HCT116 (cell line): ENCODE data around the gene GIT2. TPM values are rescaled to one million over a fixed set of nuclear protein-coding genes. Genes with fewer than 3 reads are reported as not detected.

Experiments used
- ATAC-seq: fragments of 200-7000 bp; cut with Tn5 transposase; 2 replicates; pipeline ENCODE4 v1.9.1; 2020; ENCODE audit warnings: mild to moderate bottlenecking, moderate library complexity
- BruUV-seq: library from RNA; stranded (reverse); fragments of 400-500 nt; replicated peaks from 2 replicates; lab custom pipeline; 2021; lab: Mats Ljungman, UMichigan
- CTCF ChIA-PET: fragments of 300-600 bp; sonication (Branson Sonifier 250); formaldehyde crosslinking; loops from one replicate; lab custom pipeline; 2021; ENCODE audit warnings: antibody characterized with exemption; lab: Charles Lee
- POLR2A ChIA-PET: fragments of 300-600, 350-600 bp; sonication (Branson Sonifier 250); formaldehyde crosslinking; loops from one replicate; lab custom pipeline; 2021; ENCODE audit warnings: antibody characterized with exemption; lab: Charles Lee
- RAD21 ChIA-PET, 2 experiments: fragments of 300-600 bp; sonication (Branson Sonifier 250); formaldehyde crosslinking; loops; one replicate each; lab custom pipeline; 2023; ENCODE audit warnings: low total read pairs in 2 of 2; ENCODE audit not compliant: uncharacterized antibody in 2 of 2, unreplicated experiment in 2 of 2, low non-redundant PET in 1 of 2; lab: Charles Lee
- DNase-seq: peaks from one replicate; pipeline ENCODE4 v3.0.0-alpha.2; 2010; ENCODE audit warnings: low read depth, low spot score
- H2AFZ ChIP-seq: fragments of 200-600 bp; shearing (Covaris generic), sonication (generic); 2 replicates; pipeline ENCODE4 v1.6.1; 2017; ENCODE audit warnings: low read depth, mixed run types, mixed read lengths, antibody characterized with exemption, low read length; ENCODE audit not compliant: poor library complexity, severe bottlenecking
- H3K27ac ChIP-seq: 2 replicates; pipeline ENCODE4 v1.5.1; 2012; ENCODE audit warnings: low read depth, low read length
- H3K27me3 ChIP-seq: fragments of 200-600 bp; sonication (generic); 2 replicates; pipeline ENCODE4 v1.6.1; 2016; ENCODE audit warnings: mixed run types, low read length, mixed read lengths; ENCODE audit not compliant: insufficient read depth
- H3K36me3 ChIP-seq, 2 experiments: fragments of 200-500 bp in 1 of 2; fragments of 200-600 bp in 1 of 2; sonication (Bioruptor generic) in 1 of 2; sonication (generic) in 1 of 2; 2 replicates each; pipeline versions ENCODE4 v1.5.1 to v1.6.1; 2014 to 2016; ENCODE audit warnings: low read length in 2 of 2, inconsistent platforms in 1 of 2, mixed read lengths in 1 of 2, mixed run types in 1 of 2; ENCODE audit not compliant: insufficient read depth in 2 of 2, control insufficient read depth in 1 of 2
- H3K4me1 ChIP-seq, 2 experiments: fragments of 200-600 bp in 1 of 2; sonication (generic) in 1 of 2; 2 replicates each; pipeline versions ENCODE4 v1.5.1 to v1.6.1; 2012 to 2017; ENCODE audit warnings: low read length in 2 of 2, inconsistent platforms in 1 of 2, mild to moderate bottlenecking in 1 of 2, mixed read lengths in 1 of 2, mixed run types in 1 of 2, moderate library complexity in 1 of 2; ENCODE audit not compliant: insufficient read depth in 2 of 2, control insufficient read depth in 1 of 2
- H3K4me2 ChIP-seq: fragments of 200-600 bp; sonication (generic); 2 replicates; pipeline ENCODE4 v1.6.1; 2017; ENCODE audit warnings: mixed run types, low read length, mixed read lengths
- H3K4me3 ChIP-seq, 2 experiments: fragments of 200-600 bp in 1 of 2; sonication (generic) in 1 of 2; replicated peaks in 1 of 2; 2 replicates each; pipeline ENCODE4 v1.5.1; 2011 to 2016; ENCODE audit warnings: low read length in 2 of 2, control low read depth in 1 of 2, low read depth in 1 of 2, mild to moderate bottlenecking in 1 of 2, mixed read lengths in 1 of 2, mixed run types in 1 of 2
- H3K79me2 ChIP-seq: fragments of 200-600 bp; sonication (generic); 2 replicates; pipeline ENCODE4 v1.6.1; 2017; ENCODE audit warnings: mild to moderate bottlenecking, mixed run types, low read length, moderate library complexity, mixed read lengths; ENCODE audit not compliant: insufficient read depth
- H3K9ac ChIP-seq: fragments of 200-600 bp; sonication (generic); 2 replicates; pipeline ENCODE4 v1.6.1; 2016; ENCODE audit warnings: low read length, mixed read lengths
- H3K9me2 ChIP-seq: fragments of 200-600 bp; sonication (generic), shearing (Covaris generic); 2 replicates; pipeline ENCODE4 v1.6.1; 2017; ENCODE audit warnings: mixed run types, mild to moderate bottlenecking, moderate library complexity; ENCODE audit not compliant: insufficient read depth
- H3K9me3 ChIP-seq, 2 experiments: fragments of 200-500 bp in 1 of 2; fragments of 200-600 bp in 1 of 2; sonication (Bioruptor generic) in 1 of 2; sonication (generic) in 1 of 2; 2 replicates each; pipeline ENCODE4 v1.6.1; 2014 to 2017; ENCODE audit warnings: low read length in 2 of 2, mixed read lengths in 2 of 2, inconsistent platforms in 1 of 2, low read depth in 1 of 2, mild to moderate bottlenecking in 1 of 2, mixed run types in 1 of 2, moderate library complexity in 1 of 2; ENCODE audit not compliant: control insufficient read depth in 1 of 2, insufficient read depth in 1 of 2
- H4K20me1 ChIP-seq: fragments of 200-600 bp; sonication (generic), shearing (Covaris generic); 2 replicates; pipeline ENCODE4 v1.6.1; 2017; ENCODE audit warnings: mixed run types, mild to moderate bottlenecking, moderate library complexity; ENCODE audit not compliant: insufficient read depth
- CEBPB ChIP-seq: IDR thresholded peaks from 2 replicates; pipeline ENCODE4 v1.6.1; 2012; ENCODE audit warnings: low read depth
- EZH2 ChIP-seq: fragments of 200-600 bp; sonication (generic); IDR thresholded peaks from 2 replicates; pipeline ENCODE4 v1.6.1; 2017; ENCODE audit warnings: antibody characterized with exemption, mixed run types
- EZH2phosphoT487 ChIP-seq: fragments of 200-600 bp; IDR thresholded peaks from 2 replicates; pipeline ENCODE4 v1.6.1; 2018; ENCODE audit warnings: antibody characterized with exemption, borderline replicate concordance
- JUND ChIP-seq: IDR thresholded peaks from 2 replicates; pipeline ENCODE4 v1.6.1; 2012
- POLR2A ChIP-seq: IDR thresholded peaks from 2 replicates; pipeline ENCODE4 v1.7.0; 2011; ENCODE audit warnings: borderline replicate concordance; ENCODE audit not compliant: insufficient read depth, insufficient read length; ENCODE audit errors: extremely low read depth
- RAD21 ChIP-seq: IDR thresholded peaks from 2 replicates; pipeline ENCODE4 v1.6.1; 2012; ENCODE audit warnings: low read depth, mild to moderate bottlenecking
- SIN3A ChIP-seq: IDR thresholded peaks from 2 replicates; pipeline ENCODE4 v1.6.1; 2012; ENCODE audit warnings: low read depth
- TCF7L2 ChIP-seq: IDR thresholded peaks from 2 replicates; pipeline ENCODE4 v1.7.0; 2011; ENCODE audit warnings: borderline replicate concordance, inconsistent platforms; ENCODE audit not compliant: insufficient read depth, insufficient read length; ENCODE audit errors: extremely low read depth
- YY1 ChIP-seq: IDR thresholded peaks from 2 replicates; pipeline ENCODE4 v1.6.1; 2011; ENCODE audit warnings: low read length, low read depth, moderate library complexity, mild to moderate bottlenecking; ENCODE audit not compliant: insufficient replicate concordance; ENCODE audit errors: extremely low read depth
- ZFX ChIP-seq: fragments of 450-650 bp; IDR thresholded peaks from 2 replicates; pipeline ENCODE4 v1.6.1; 2017
- intact Hi-C: fragments of 100-400 bp; cut with micrococcal nuclease; formaldehyde crosslinking; loops from 2 replicates; pipeline ENCODE4 v1.10.0; 2022
- total RNA-seq: library from RNA; stranded (reverse); gene quantifications from one replicate; pipeline ENCODE4 v1.2.1, GENCODE V29; 2021; ENCODE audit not compliant: unreplicated experiment
- TF ChIP-seq, protein P1 (sequence below): IDR thresholded peaks from 2 replicates; pipeline ENCODE4 v1.6.1; 2012; ENCODE audit warnings: low read depth
- TF ChIP-seq, protein P2 (sequence below): IDR thresholded peaks from 2 replicates; pipeline ENCODE4 v1.6.1; 2012

The GIT2 gene
- total RNA-seq, 1 experiment from 2014 or later, result 21.5 TPM

DNA sequence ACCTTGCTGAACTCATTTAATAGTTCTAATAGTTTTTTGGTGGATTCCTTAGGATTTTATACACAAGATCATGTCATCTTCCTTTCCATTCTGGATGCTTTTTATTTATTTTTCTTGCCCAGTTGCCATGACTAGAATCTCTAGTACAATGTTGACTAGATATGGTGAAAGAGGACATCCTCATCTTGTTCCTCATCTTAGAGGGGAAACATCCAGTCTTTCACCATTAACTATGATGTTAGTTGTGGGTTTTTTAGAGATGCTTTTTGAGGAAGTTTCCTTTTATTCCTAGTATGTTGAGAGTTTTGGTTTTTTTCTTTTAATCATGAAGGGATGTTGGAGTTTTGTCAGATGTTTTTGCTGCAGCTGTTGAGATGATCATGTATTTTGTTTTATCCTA lies 11.7 kb upstream of the GIT2 start:
- ATAC-seq (no peak), DNase-seq (no peak)
- no peak overlapping the region for H3K4me2 ChIP-seq
- H4K20me1 ChIP-seq, result no peaks in the 10 kb centered on the region
- POLR2A ChIA-PET, result no interaction called here
- TF ChIP-seq SIN3A, result no peak
- no peak for TF ChIP-seq ZFX
- TF ChIP-seq POLR2A, result no peak
- TF ChIP-seq YY1, result no peak
- TF ChIP-seq RAD21, result no peak
- TF ChIP-seq, protein P1, sequence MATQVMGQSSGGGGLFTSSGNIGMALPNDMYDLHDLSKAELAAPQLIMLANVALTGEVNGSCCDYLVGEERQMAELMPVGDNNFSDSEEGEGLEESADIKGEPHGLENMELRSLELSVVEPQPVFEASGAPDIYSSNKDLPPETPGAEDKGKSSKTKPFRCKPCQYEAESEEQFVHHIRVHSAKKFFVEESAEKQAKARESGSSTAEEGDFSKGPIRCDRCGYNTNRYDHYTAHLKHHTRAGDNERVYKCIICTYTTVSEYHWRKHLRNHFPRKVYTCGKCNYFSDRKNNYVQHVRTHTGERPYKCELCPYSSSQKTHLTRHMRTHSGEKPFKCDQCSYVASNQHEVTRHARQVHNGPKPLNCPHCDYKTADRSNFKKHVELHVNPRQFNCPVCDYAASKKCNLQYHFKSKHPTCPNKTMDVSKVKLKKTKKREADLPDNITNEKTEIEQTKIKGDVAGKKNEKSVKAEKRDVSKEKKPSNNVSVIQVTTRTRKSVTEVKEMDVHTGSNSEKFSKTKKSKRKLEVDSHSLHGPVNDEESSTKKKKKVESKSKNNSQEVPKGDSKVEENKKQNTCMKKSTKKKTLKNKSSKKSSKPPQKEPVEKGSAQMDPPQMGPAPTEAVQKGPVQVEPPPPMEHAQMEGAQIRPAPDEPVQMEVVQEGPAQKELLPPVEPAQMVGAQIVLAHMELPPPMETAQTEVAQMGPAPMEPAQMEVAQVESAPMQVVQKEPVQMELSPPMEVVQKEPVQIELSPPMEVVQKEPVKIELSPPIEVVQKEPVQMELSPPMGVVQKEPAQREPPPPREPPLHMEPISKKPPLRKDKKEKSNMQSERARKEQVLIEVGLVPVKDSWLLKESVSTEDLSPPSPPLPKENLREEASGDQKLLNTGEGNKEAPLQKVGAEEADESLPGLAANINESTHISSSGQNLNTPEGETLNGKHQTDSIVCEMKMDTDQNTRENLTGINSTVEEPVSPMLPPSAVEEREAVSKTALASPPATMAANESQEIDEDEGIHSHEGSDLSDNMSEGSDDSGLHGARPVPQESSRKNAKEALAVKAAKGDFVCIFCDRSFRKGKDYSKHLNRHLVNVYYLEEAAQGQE, result no peak
- TF ChIP-seq, protein P2, sequence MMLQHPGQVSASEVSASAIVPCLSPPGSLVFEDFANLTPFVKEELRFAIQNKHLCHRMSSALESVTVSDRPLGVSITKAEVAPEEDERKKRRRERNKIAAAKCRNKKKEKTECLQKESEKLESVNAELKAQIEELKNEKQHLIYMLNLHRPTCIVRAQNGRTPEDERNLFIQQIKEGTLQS, result no peak
- no peak for TF ChIP-seq JUND
- TF ChIP-seq EZH2, result no peak
- no peak for TF ChIP-seq CEBPB
- TF ChIP-seq TCF7L2, result no peak
- no peak for TF ChIP-seq EZH2phosphoT487
- no peak overlapping the region for H2AFZ ChIP-seq
- peaks cover 4 to 16% of the 10 kb centered on the region in 2 experiments for H3K4me1 ChIP-seq
- CTCF ChIA-PET, result no interaction called here
- H3K9me3 ChIP-seq, result no peaks in the 10 kb centered on the region
- intact Hi-C loops, result no loop called here
- H3K27me3 ChIP-seq, result no peaks in the 10 kb centered on the region
- peaks cover 0 to 4% of the 10 kb centered on the region in 2 experiments; a peak in 1 of 4 replicates for H3K36me3 ChIP-seq
- no peak overlapping the region for H3K9ac ChIP-seq
- peaks cover 19% of the 10 kb centered on the region for H3K79me2 ChIP-seq
- H3K27ac ChIP-seq, result no peak overlapping the region
- no peaks in the 10 kb centered on the region for H3K9me2 ChIP-seq
- no TSS peak for BruUV-seq
- RAD21 ChIA-PET, result no interaction called here
- H3K4me3 ChIP-seq, result no peak overlapping the region
